H9 (cell line): ENCODE measurements around the gene SH3BGR. TPM values are rescaled to one million over a fixed set of nuclear protein-coding genes. Genes with fewer than 3 reads are reported as not detected.

Experiments
- DNase-seq: peaks from one replicate; pipeline ENCODE4 v3.0.0-alpha.2; 2017
- H2AFZ ChIP-seq: one replicate; pipeline ENCODE4 v1.6.1; 2013; ENCODE audit warnings: mild to moderate bottlenecking, low read length, control low read depth, moderate library complexity
- H2AK5ac ChIP-seq: 2 replicates; pipeline ENCODE4 v1.6.1; 2013; ENCODE audit warnings: low read length, control low read depth, mixed read lengths; ENCODE audit not compliant: insufficient read length
- H2BK120ac ChIP-seq: one replicate; pipeline ENCODE4 v1.6.1; 2013; ENCODE audit warnings: low read depth, mild to moderate bottlenecking, low read length, control low read depth, inconsistent platforms; ENCODE audit not compliant: poor library complexity, severe bottlenecking
- H2BK12ac ChIP-seq: 2 replicates; pipeline ENCODE4 v1.6.1; 2013; ENCODE audit warnings: low read length, control low read depth, mixed read lengths, low read depth; ENCODE audit not compliant: insufficient read length
- H2BK15ac ChIP-seq: 2 replicates; pipeline ENCODE4 v1.6.1; 2013; ENCODE audit warnings: low read depth, low read length, control low read depth
- H2BK20ac ChIP-seq: one replicate; pipeline ENCODE4 v1.6.1; 2013; ENCODE audit warnings: low read depth, mild to moderate bottlenecking, low read length, control low read depth, inconsistent platforms; ENCODE audit not compliant: poor library complexity, severe bottlenecking
- H2BK5ac ChIP-seq: 2 replicates; pipeline ENCODE4 v1.6.1; 2013; ENCODE audit warnings: low read length, control low read depth, mixed read lengths; ENCODE audit not compliant: insufficient read length
- H3K14ac ChIP-seq: 2 replicates; pipeline ENCODE4 v1.6.1; 2013; ENCODE audit warnings: low read length, control low read depth; ENCODE audit not compliant: insufficient read depth
- H3K18ac ChIP-seq: 2 replicates; pipeline ENCODE4 v1.6.1; 2013; ENCODE audit warnings: low read depth, mild to moderate bottlenecking, mixed read lengths, low read length, control low read depth; ENCODE audit not compliant: insufficient read length
- H3K23ac ChIP-seq: 2 replicates; pipeline ENCODE4 v1.6.1; 2013; ENCODE audit warnings: low read length, control low read depth, mixed read lengths, low read depth; ENCODE audit not compliant: insufficient read length
- H3K23me2 ChIP-seq: 2 replicates; pipeline ENCODE4 v1.6.1; 2013; ENCODE audit warnings: low read depth, mild to moderate bottlenecking, mixed read lengths, low read length, control low read depth; ENCODE audit not compliant: insufficient read length, poor library complexity, severe bottlenecking
- H3K27ac ChIP-seq: 2 replicates; pipeline ENCODE4 v1.5.1; 2013; ENCODE audit warnings: low read length, control low read depth, mixed read lengths, low read depth; ENCODE audit not compliant: insufficient read length
- H3K27me3 ChIP-seq: 2 replicates; pipeline ENCODE4 v1.6.1; 2013; ENCODE audit warnings: low read length, control low read depth, inconsistent platforms; ENCODE audit not compliant: insufficient read depth
- H3K4ac ChIP-seq: 2 replicates; pipeline ENCODE4 v1.6.1; 2013; ENCODE audit warnings: low read depth, mild to moderate bottlenecking, control low read depth, inconsistent platforms, low read length, moderate library complexity
- H3K4me1 ChIP-seq: 2 replicates; pipeline ENCODE4 v1.6.1; 2013; ENCODE audit warnings: low read length, control low read depth, inconsistent platforms; ENCODE audit not compliant: insufficient read depth
- H3K4me2 ChIP-seq: 2 replicates; pipeline ENCODE4 v1.6.1; 2013; ENCODE audit warnings: low read length, control low read depth, mixed read lengths; ENCODE audit not compliant: insufficient read length, insufficient read depth
- H3K56ac ChIP-seq: 2 replicates; pipeline ENCODE4 v1.6.1; 2013; ENCODE audit warnings: low read depth, mild to moderate bottlenecking, mixed read lengths, low read length, control low read depth; ENCODE audit not compliant: insufficient read length
- H3K79me1 ChIP-seq: 2 replicates; pipeline ENCODE4 v1.6.1; 2013; ENCODE audit warnings: low read depth, mild to moderate bottlenecking, moderate library complexity, low read length, control low read depth, inconsistent platforms; ENCODE audit not compliant: insufficient read depth, poor library complexity, severe bottlenecking
- H3K79me2 ChIP-seq: 2 replicates; pipeline ENCODE4 v1.6.1; 2013; ENCODE audit warnings: low read length, control low read depth, inconsistent platforms; ENCODE audit not compliant: insufficient read depth
- H3K9ac ChIP-seq: 2 replicates; pipeline ENCODE4 v1.6.1; 2013; ENCODE audit warnings: low read length, control low read depth, mixed read lengths; ENCODE audit not compliant: insufficient read length; ENCODE audit errors: extremely low read depth
- H3K9me3 ChIP-seq: one replicate; pipeline ENCODE4 v1.6.1; 2013; ENCODE audit warnings: low read depth, low read length, inconsistent platforms; ENCODE audit not compliant: control insufficient read depth
- H3T11ph ChIP-seq: one replicate; pipeline ENCODE4 v1.6.1; 2013; ENCODE audit warnings: mild to moderate bottlenecking, low read length, control low read depth, inconsistent platforms
- H4K20me1 ChIP-seq: one replicate; pipeline ENCODE4 v1.6.1; 2013; ENCODE audit not compliant: control insufficient read depth, insufficient read length, insufficient read depth
- H4K5ac ChIP-seq: 2 replicates; pipeline ENCODE4 v1.6.1; 2013; ENCODE audit warnings: low read depth, mild to moderate bottlenecking, mixed read lengths, low read length, control low read depth; ENCODE audit not compliant: insufficient read length
- H4K8ac ChIP-seq: replicated peaks from 2 replicates; pipeline ENCODE4 v1.6.1; 2013; ENCODE audit warnings: low read length, control low read depth, mixed read lengths, low read depth; ENCODE audit not compliant: insufficient read length
- H4K91ac ChIP-seq: 2 replicates; pipeline ENCODE4 v1.6.1; 2013; ENCODE audit warnings: low read depth, mild to moderate bottlenecking, moderate library complexity, mixed read lengths, low read length, control low read depth; ENCODE audit not compliant: insufficient read length
- H3K27ac Mint-ChIP-seq, 3 experiments: 2 replicates in 2 of 3; 3 replicates in 1 of 3; pipeline ENCODE4 v1.8.0; 2020 to 2021; ENCODE audit warnings: mixed read lengths in 3 of 3, mild to moderate bottlenecking in 1 of 3, moderate library complexity in 1 of 3
- H3K27me3 Mint-ChIP-seq: 2 replicates; pipeline ENCODE4 v1.8.0; 2021; ENCODE audit warnings: low read depth, mild to moderate bottlenecking, moderate library complexity, mixed read lengths
- H3K36me3 Mint-ChIP-seq, 3 experiments: 2 replicates in 2 of 3; 3 replicates in 1 of 3; pipeline ENCODE4 v1.8.0; 2020 to 2021; ENCODE audit warnings: low read depth in 3 of 3, mixed read lengths in 3 of 3; ENCODE audit not compliant: insufficient read depth in 1 of 3
- H3K4me1 Mint-ChIP-seq, 2 experiments: 2 replicates each; pipeline ENCODE4 v1.8.0; 2020; ENCODE audit warnings: mixed read lengths in 2 of 2
- H3K4me3 Mint-ChIP-seq, 2 experiments: 2 replicates in 1 of 2; 3 replicates in 1 of 2; pipeline ENCODE4 v1.8.0; 2020 to 2021; ENCODE audit warnings: mild to moderate bottlenecking in 2 of 2, mixed read lengths in 2 of 2, moderate library complexity in 1 of 2
- H3K9me3 Mint-ChIP-seq, 2 experiments: 2 replicates in 1 of 2; 3 replicates in 1 of 2; pipeline ENCODE4 v1.8.0; 2020; ENCODE audit warnings: mild to moderate bottlenecking in 2 of 2, mixed read lengths in 2 of 2, moderate library complexity in 1 of 2
- WGBS: extraction: QIAGEN DNeasy Blood & Tissue Kit; methylation state at CpG from one replicate; pipeline ENCODE4 v1.1.7; 2013; ENCODE audit warnings: missing lambda C conversion rate, low lambda C conversion rate, mixed read lengths; ENCODE audit not compliant: insufficient read length; ENCODE audit errors: extremely low coverage; 5-methylcytosine and 5-hydroxymethylcytosine counted together
- total RNA-seq: library from RNA; stranded (reverse); gene quantifications from 2 replicates; pipeline ENCODE4 v1.2.1, GENCODE V29; 2021
- TF ChIP-seq, protein P1 (sequence below): fragments of 200-600 bp; sonication (generic); conservative IDR thresholded peaks from 3 replicates; pipeline ENCODE4 v1.8.0; 2021; ENCODE audit warnings: antibody characterized with exemption, mild to moderate bottlenecking

The SH3BGR gene
- total RNA-seq, 1 experiment from 2014 or later: 2.9 TPM

DNA sequence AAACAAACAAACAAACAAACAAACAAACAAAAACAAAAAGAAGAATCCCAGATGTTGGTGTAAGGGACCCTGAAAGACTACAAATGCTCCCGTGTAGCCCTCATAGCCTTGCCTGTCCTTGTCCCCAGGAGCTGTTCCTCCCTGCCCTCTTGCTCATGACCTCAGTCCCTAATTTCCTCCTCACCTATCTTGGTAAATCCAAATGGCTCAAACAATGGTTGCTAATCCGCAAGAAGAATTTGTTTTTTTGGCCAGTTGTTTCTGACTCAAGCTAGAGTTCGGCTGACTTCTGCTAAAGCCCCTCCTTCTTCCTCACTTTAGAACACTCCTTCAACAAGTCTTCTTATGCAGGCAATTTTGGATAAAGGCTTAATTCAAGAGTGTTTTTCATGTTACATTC is 21.8 kb upstream of the SH3BGR start:
- no peak overlapping the region for H2AK5ac ChIP-seq
- H4K5ac ChIP-seq: no peak overlapping the region
- Mint-ChIP-seq H3K27me3 (no peaks in the 10 kb centered on the region; the same call in 1 of the 2 replicates), H3K4me1 (peaks cover 25 to 33% of the 10 kb centered on the region in 2 experiments), H3K9me3 (no peaks in the 10 kb centered on the region), H3K27ac (peak overlapping the region in 2 of 3 experiments; percentile 54 to 81; a peak in 3 of 7 replicates), H3K36me3 (no peaks in the 10 kb centered on the region; a peak in 1 of 7 replicates), H3K4me3 (peak overlapping the region in 1 of 2 experiments; percentile 31; a peak in 1 of 5 replicates)
- TF ChIP-seq, protein P1, sequence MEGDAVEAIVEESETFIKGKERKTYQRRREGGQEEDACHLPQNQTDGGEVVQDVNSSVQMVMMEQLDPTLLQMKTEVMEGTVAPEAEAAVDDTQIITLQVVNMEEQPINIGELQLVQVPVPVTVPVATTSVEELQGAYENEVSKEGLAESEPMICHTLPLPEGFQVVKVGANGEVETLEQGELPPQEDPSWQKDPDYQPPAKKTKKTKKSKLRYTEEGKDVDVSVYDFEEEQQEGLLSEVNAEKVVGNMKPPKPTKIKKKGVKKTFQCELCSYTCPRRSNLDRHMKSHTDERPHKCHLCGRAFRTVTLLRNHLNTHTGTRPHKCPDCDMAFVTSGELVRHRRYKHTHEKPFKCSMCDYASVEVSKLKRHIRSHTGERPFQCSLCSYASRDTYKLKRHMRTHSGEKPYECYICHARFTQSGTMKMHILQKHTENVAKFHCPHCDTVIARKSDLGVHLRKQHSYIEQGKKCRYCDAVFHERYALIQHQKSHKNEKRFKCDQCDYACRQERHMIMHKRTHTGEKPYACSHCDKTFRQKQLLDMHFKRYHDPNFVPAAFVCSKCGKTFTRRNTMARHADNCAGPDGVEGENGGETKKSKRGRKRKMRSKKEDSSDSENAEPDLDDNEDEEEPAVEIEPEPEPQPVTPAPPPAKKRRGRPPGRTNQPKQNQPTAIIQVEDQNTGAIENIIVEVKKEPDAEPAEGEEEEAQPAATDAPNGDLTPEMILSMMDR: no peak
- DNase-seq: no peak
- H2AFZ ChIP-seq: no peak overlapping the region
- no peaks in the 10 kb centered on the region for H3K79me1 ChIP-seq
- no peak overlapping the region for H3K18ac ChIP-seq
- H3K79me2 ChIP-seq: no peaks in the 10 kb centered on the region
- H3K9me3 ChIP-seq: no peaks in the 10 kb centered on the region
- no peaks in the 10 kb centered on the region for H3K27me3 ChIP-seq
- H2BK20ac ChIP-seq: no peak overlapping the region
- no peak overlapping the region for H2BK5ac ChIP-seq
- no peak overlapping the region for H3K4me2 ChIP-seq
- no peak overlapping the region for H3K23ac ChIP-seq
- H4K8ac ChIP-seq: no peak overlapping the region
- H3K56ac ChIP-seq: no peak overlapping the region
- no peaks in the 10 kb centered on the region for H3K23me2 ChIP-seq
- H4K91ac ChIP-seq: no peak overlapping the region
- no peak overlapping the region for H2BK120ac ChIP-seq
- H4K20me1 ChIP-seq: no peaks in the 10 kb centered on the region
- H3K9ac ChIP-seq: no peak overlapping the region
- H3K27ac ChIP-seq: no peak overlapping the region
- no peaks in the 10 kb centered on the region for H3K4me1 ChIP-seq
- H3K14ac ChIP-seq: no peak overlapping the region
- H3T11ph ChIP-seq: no peak overlapping the region
- H2BK15ac ChIP-seq: no peak overlapping the region
- H3K4ac ChIP-seq: no peak overlapping the region
- no CpG with 5 or more reads among the region's 3 CpGs for WGBS
- no peak overlapping the region for H2BK12ac ChIP-seq
